K562 (cell line): ENCODE measurements around the gene SEC16A. TPM values are rescaled to one million over a fixed set of nuclear protein-coding genes. Genes with fewer than 3 reads are reported as not detected.

Source experiments
- ATF1 ChIP-seq, 2 experiments: fragments of 450-650 bp in 1 of 2; IDR thresholded peaks; 2 replicates each; pipeline ENCODE4 v1.6.1; 2016; ENCODE audit warnings: missing compliant biosample characterization in 1 of 2, missing genetic modification characterization in 1 of 2
- FIP1L1 ChIP-seq: fragments of 200-400 bp; formaldehyde crosslinking; IDR thresholded peaks from 2 replicates; pipeline ENCODE4 v1.6.1; 2018; ENCODE audit warnings: mild to moderate bottlenecking, low read depth, low read length; ENCODE audit not compliant: poor library complexity, severe bottlenecking
- XRCC4 ChIP-seq: IDR thresholded peaks from one replicate; pipeline ENCODE4 v1.6.1; 2011; ENCODE audit not compliant: insufficient read depth, insufficient read length; ENCODE audit errors: extremely low read depth
- ZNF282 ChIP-seq: sonication (generic); formaldehyde crosslinking; IDR thresholded peaks from 2 replicates; pipeline ENCODE4 v1.8.1; 2023; ENCODE audit warnings: missing genetic modification reagents
- ZNF766 ChIP-seq: fragments of 200-800 bp; sonication (Bioruptor generic); conservative IDR thresholded peaks from 2 replicates; pipeline ENCODE4 v1.6.1; 2016; ENCODE audit warnings: missing genetic modification characterization, missing compliant biosample characterization
- polyA plus RNA-seq, 8 experiments: library from polyadenylated mRNA; depleted of rRNA in 4 of 8; stranded (reverse) in 5 of 8; unstranded in 3 of 8; fragments of >200 nt; fragmentation: Nextera tagmentation in 2 of 8; fragmentation: Illumina TruSeq in 1 of 8; extraction: Ambion mirVana in 2 of 8; extraction: Trizol in 1 of 8; gene quantifications; 2 replicates each; pipeline versions ENCODE4 v1.2.1 to v1.2.3, GENCODE V29; 2011 to 2014; ENCODE audit warnings: inconsistent platforms in 1 of 8, missing spikeins in 1 of 8
- total RNA-seq, 7 experiments: library from RNA; depleted of rRNA in 6 of 7; stranded (reverse); fragments of >200 nt in 6 of 7; fragmentation: Illumina TruSeq in 2 of 7; extraction: Trizol in 2 of 7; gene quantifications; 2 replicates each; pipeline versions ENCODE4 v1.2.1 to v1.2.3, GENCODE V29; 2011 to 2021; ENCODE audit warnings: low replicate concordance in 1 of 7
- TF ChIP-seq, protein P1 (sequence below): fragments of 250-450 bp; sonication (Bioruptor Pico); IDR thresholded peaks from 2 replicates; pipeline ENCODE4 v1.5.0; 2020; ENCODE audit warnings: mild to moderate bottlenecking, borderline replicate concordance
- TF ChIP-seq, protein P2 (sequence below): fragments of 450-650 bp; formaldehyde crosslinking; IDR thresholded peaks from 2 replicates; pipeline ENCODE4 v1.4.0; 2022; ENCODE audit warnings: mild to moderate bottlenecking, moderate library complexity
- TF ChIP-seq, protein P3 (sequence below): sonication (generic); formaldehyde crosslinking; IDR thresholded peaks from 2 replicates; pipeline ENCODE4 v1.8.0; 2023; ENCODE audit warnings: mild to moderate bottlenecking, missing genetic modification reagents

Gene SEC16A
- total and polyA plus RNA-seq, 9 of the 15 experiments (the other 6 are each of a cell fraction or from before 2014, with no cell fraction given) = 8.3 to 62.8 (median 14.0) TPM

DNA sequence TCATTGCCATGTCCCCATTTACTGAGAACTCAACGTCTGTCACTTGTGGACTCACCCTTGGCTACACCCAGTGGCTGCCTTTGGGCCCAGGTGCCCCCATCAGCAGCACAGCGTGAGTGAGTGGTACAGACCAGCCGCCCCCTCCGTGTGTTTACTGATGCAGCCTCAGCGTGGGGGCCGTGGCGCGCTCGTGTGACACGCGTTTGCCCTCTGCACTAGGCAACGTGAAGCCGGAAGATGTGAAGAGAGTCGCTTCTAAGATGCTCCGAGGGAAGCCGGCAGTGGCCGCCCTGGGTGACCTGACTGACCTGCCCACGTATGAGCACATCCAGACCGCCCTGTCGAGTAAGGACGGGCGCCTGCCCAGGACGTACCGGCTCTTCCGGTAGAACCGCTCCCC, 60.0 kb downstream of the SEC16A start (continued):
- TF ChIP-seq, protein P1, sequence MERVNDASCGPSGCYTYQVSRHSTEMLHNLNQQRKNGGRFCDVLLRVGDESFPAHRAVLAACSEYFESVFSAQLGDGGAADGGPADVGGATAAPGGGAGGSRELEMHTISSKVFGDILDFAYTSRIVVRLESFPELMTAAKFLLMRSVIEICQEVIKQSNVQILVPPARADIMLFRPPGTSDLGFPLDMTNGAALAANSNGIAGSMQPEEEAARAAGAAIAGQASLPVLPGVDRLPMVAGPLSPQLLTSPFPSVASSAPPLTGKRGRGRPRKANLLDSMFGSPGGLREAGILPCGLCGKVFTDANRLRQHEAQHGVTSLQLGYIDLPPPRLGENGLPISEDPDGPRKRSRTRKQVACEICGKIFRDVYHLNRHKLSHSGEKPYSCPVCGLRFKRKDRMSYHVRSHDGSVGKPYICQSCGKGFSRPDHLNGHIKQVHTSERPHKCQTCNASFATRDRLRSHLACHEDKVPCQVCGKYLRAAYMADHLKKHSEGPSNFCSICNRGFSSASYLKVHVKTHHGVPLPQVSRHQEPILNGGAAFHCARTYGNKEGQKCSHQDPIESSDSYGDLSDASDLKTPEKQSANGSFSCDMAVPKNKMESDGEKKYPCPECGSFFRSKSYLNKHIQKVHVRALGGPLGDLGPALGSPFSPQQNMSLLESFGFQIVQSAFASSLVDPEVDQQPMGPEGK (CRISPR knock-in tag) = no peak
- TF ChIP-seq, protein P2, sequence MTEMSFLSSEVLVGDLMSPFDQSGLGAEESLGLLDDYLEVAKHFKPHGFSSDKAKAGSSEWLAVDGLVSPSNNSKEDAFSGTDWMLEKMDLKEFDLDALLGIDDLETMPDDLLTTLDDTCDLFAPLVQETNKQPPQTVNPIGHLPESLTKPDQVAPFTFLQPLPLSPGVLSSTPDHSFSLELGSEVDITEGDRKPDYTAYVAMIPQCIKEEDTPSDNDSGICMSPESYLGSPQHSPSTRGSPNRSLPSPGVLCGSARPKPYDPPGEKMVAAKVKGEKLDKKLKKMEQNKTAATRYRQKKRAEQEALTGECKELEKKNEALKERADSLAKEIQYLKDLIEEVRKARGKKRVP (CRISPR knock-in tag) = no peak
- TF ChIP-seq ZNF766 (CRISPR knock-in tag) (no peak), FIP1L1 (no peak), ATF1 (CRISPR knock-in tag; IDR thresholded peaks at IDR 0.05) (no peak), ATF1 (tag; IDR thresholded peaks at IDR 0.05) (no peak), ZNF282 (CRISPR knock-in tag) (no peak), XRCC4 (no peak)
- TF ChIP-seq, protein P3, sequence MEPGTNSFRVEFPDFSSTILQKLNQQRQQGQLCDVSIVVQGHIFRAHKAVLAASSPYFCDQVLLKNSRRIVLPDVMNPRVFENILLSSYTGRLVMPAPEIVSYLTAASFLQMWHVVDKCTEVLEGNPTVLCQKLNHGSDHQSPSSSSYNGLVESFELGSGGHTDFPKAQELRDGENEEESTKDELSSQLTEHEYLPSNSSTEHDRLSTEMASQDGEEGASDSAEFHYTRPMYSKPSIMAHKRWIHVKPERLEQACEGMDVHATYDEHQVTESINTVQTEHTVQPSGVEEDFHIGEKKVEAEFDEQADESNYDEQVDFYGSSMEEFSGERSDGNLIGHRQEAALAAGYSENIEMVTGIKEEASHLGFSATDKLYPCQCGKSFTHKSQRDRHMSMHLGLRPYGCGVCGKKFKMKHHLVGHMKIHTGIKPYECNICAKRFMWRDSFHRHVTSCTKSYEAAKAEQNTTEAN = no peak
- TF ChIP-seq, all 486 proteins: peak for 2
